Measurements from ENCODE around the gene PLB1.

- TF ChIP-seq CTCF (IDR thresholded peaks at IDR 0.05) (no peak), POLR2A (IDR thresholded peaks at IDR 0.05) (no peak)
Measured at GRCh38 chr2:28639092-28639691, 143.3 kb downstream of the PLB1 start.

Measured in stomach (tissue), 4 donors.